DOHH2 (cell line): ENCODE data around the gene SDCBP2.

Source experiments
- EZH2phosphoT487 ChIP-seq: fragments of 200-600 bp; sonication (generic); IDR thresholded peaks from 2 replicates; pipeline ENCODE4 v1.6.1; 2017; ENCODE audit warnings: borderline replicate concordance, mild to moderate bottlenecking, antibody characterized with exemption, low read length, moderate library complexity, mixed read lengths
- TF ChIP-seq, protein P1 (sequence below): fragments of 200-600 bp; sonication (generic); IDR thresholded peaks from one replicate; pipeline ENCODE4 v1.5.1; 2014; ENCODE audit warnings: antibody characterized with exemption, mild to moderate bottlenecking, low read depth, low read length; ENCODE audit not compliant: poor library complexity, severe bottlenecking

DNA sequence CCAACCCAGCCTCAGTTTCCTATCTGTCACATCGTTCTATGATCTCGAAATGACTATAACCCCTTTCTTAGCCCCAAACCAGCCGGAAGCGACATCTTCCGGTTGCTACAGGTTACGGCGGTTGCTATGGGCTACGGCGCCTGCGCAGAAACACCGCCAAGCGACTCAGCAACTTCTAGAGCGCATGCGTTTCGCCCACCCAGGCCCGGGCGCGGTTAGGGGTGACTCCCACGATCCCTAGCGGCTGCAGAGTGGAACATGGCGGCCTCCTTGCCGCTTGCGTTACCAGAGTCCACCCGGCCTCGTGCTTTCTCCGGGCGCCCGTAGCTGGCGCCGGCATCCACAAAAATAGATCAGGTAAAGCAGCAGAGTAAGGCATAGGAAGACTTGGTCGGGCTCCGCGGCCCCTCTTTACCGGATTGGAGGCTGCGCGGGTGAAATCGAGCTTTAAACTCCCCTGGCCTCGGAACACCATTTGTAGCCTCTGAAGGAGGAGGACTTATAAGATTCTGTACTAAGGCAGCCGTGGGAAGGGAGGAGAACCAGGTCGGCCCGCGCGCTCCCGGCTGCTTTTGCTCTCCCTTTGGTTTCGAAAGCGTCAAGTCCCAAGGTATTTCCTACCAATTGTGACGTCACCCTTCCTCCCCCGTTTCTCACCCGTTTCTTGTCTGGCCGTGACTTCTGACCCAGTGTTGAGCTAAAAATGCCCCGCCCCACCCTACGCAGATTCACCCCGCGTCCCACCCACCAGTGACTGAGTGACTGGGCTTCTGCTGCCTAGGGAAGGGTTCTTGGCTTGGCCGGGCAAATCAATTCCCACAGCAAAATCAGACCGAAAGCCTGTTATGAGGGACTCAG, 3.5 kb downstream of the SDCBP2 start:
- TF ChIP-seq, protein P1, sequence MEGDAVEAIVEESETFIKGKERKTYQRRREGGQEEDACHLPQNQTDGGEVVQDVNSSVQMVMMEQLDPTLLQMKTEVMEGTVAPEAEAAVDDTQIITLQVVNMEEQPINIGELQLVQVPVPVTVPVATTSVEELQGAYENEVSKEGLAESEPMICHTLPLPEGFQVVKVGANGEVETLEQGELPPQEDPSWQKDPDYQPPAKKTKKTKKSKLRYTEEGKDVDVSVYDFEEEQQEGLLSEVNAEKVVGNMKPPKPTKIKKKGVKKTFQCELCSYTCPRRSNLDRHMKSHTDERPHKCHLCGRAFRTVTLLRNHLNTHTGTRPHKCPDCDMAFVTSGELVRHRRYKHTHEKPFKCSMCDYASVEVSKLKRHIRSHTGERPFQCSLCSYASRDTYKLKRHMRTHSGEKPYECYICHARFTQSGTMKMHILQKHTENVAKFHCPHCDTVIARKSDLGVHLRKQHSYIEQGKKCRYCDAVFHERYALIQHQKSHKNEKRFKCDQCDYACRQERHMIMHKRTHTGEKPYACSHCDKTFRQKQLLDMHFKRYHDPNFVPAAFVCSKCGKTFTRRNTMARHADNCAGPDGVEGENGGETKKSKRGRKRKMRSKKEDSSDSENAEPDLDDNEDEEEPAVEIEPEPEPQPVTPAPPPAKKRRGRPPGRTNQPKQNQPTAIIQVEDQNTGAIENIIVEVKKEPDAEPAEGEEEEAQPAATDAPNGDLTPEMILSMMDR = no peak
- no peak for TF ChIP-seq EZH2phosphoT487
